ENCODE measurements around the gene ACAP3.

- TF ChIP-seq CTCF (conservative IDR thresholded peaks at IDR 0.05; ENCODE audit: low read depth, low read length) (peak; percentile 39), EZH2 (IDR thresholded peaks at IDR 0.05; ENCODE audit: borderline replicate concordance, low read depth, low read length, poor library complexity, severe bottlenecking) (no peak)
Observed at GRCh38 chr1:1306070-1306660, 1.6 kb downstream of the ACAP3 start.
